Ishikawa (cell line): ENCODE data around the gene ELF3.

ENCODE experiments used
- CEBPB ChIP-seq: IDR thresholded peaks from 2 replicates; pipeline ENCODE4 v1.6.1; 2012
- CREB1 ChIP-seq: IDR thresholded peaks from 2 replicates; pipeline ENCODE4 v1.6.1; 2012; ENCODE audit warnings: low read depth
- EGR1 ChIP-seq: IDR thresholded peaks from 2 replicates; pipeline ENCODE4 v1.6.1; 2012
- EP300 ChIP-seq: IDR thresholded peaks from 2 replicates; pipeline ENCODE4 v1.6.1; 2012; ENCODE audit warnings: borderline replicate concordance
- FOXM1 ChIP-seq: IDR thresholded peaks from 2 replicates; pipeline ENCODE4 v1.6.1; 2012; ENCODE audit warnings: low read depth, borderline replicate concordance
- NFIC ChIP-seq: IDR thresholded peaks from 2 replicates; pipeline ENCODE4 v1.6.1; 2012
- RAD21 ChIP-seq: IDR thresholded peaks from 2 replicates; pipeline ENCODE4 v1.6.1; 2012; ENCODE audit warnings: low read depth
- REST ChIP-seq: IDR thresholded peaks from 2 replicates; pipeline ENCODE4 v1.6.1; 2012; ENCODE audit warnings: low read depth, mild to moderate bottlenecking
- TAF1 ChIP-seq: IDR thresholded peaks from 2 replicates; pipeline ENCODE4 v1.6.1; 2012; ENCODE audit warnings: low read depth, mild to moderate bottlenecking
- TCF12 ChIP-seq: IDR thresholded peaks from 2 replicates; pipeline ENCODE4 v1.6.1; 2012; ENCODE audit warnings: low read depth
- TEAD4 ChIP-seq: IDR thresholded peaks from 2 replicates; pipeline ENCODE4 v1.6.1; 2012
- YY1 ChIP-seq: IDR thresholded peaks from 2 replicates; pipeline ENCODE4 v1.6.1; 2012; ENCODE audit warnings: low read depth
- ZBTB7A ChIP-seq: IDR thresholded peaks from 2 replicates; pipeline ENCODE4 v1.6.1; 2012; ENCODE audit warnings: low read depth
- TF ChIP-seq, protein P1 (sequence below): IDR thresholded peaks from 2 replicates; pipeline ENCODE4 v1.6.1; 2012
- TF ChIP-seq, protein P2 (sequence below): IDR thresholded peaks from 2 replicates; pipeline ENCODE4 v1.6.1; 2012

Gene ELF3

GRCh38 chr1:202047977-202048376, 37.6 kb downstream of the ELF3 start:
- TF ChIP-seq NFIC (no peak), REST (no peak), RAD21 (no peak), FOXM1 (no peak), CREB1 (no peak), TEAD4 (no peak), ZBTB7A (no peak), TCF12 (no peak), EP300 (no peak), TAF1 (no peak), CEBPB (no peak), EGR1 (no peak), YY1 (no peak)
- TF ChIP-seq, protein P1, sequence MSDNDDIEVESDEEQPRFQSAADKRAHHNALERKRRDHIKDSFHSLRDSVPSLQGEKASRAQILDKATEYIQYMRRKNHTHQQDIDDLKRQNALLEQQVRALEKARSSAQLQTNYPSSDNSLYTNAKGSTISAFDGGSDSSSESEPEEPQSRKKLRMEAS, result no peak
- TF ChIP-seq, protein P2, sequence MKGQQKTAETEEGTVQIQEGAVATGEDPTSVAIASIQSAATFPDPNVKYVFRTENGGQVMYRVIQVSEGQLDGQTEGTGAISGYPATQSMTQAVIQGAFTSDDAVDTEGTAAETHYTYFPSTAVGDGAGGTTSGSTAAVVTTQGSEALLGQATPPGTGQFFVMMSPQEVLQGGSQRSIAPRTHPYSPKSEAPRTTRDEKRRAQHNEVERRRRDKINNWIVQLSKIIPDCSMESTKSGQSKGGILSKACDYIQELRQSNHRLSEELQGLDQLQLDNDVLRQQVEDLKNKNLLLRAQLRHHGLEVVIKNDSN, result no peak

DNA sequence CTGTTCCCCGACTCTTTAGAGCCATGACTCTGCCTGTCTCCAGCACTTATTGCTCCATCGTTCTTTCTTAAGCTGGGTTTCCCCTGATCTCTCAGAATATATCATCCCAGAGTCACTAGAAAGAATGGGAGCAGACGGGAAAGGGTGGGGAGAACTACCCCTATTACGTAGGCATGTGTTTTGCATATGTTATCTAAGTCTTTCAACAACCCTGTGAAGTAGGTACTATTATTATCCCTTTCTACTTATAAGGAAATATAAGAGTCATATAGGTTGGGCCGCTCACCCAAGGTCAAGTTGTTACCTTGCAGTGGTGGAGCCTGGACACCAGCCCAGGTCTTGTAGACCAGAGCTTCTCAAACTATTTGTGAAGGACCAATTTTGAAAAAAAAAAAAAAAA, 38.7 kb downstream of the ELF3 start:
- TF ChIP-seq, protein P1, result no peak
- no peak for TF ChIP-seq NFIC
- TF ChIP-seq FOXM1, result no peak
- no peak for TF ChIP-seq TCF12
- no peak for TF ChIP-seq ZBTB7A
- TF ChIP-seq YY1, result no peak
- TF ChIP-seq CREB1, result no peak
- TF ChIP-seq TAF1, result no peak
- no peak for TF ChIP-seq RAD21
- no peak for TF ChIP-seq REST
- TF ChIP-seq TEAD4, result no peak
- TF ChIP-seq EGR1, result no peak
- TF ChIP-seq, protein P2, result no peak
- no peak for TF ChIP-seq CEBPB
- TF ChIP-seq EP300, result no peak

DNA sequence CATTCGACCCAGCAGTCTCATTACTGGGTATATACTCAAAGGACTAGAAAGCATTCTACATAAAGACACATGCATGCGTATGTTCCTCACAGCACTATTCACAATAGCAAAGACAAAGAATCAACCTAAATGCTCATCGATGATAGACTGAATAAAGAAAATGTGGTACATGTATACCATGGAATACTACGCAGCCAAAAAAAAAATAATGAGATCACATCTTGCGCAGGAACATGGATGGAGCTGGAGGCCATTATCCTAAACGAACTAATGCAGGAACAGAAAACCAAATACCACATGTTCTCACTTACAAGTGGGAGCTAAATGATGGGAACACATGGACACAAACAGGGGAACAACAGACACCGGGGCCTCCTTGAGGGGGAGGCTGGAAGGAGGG, 43.7 kb downstream of the ELF3 start:
- TF ChIP-seq EGR1 (no peak), CREB1 (no peak), EP300 (no peak), TCF12 (no peak), REST (no peak), CEBPB (no peak), ZBTB7A (no peak), TAF1 (no peak)
- TF ChIP-seq, protein P1, result no peak

- TF ChIP-seq, protein P2, result no peak; the same call in 1 of the 2 replicates
- peak; percentile 66 for TF ChIP-seq TEAD4
- TF ChIP-seq YY1, result peak; percentile 65; the same call in 1 of the 2 replicates
- peak; percentile 75; the same call in 1 of the 2 replicates for TF ChIP-seq ZBTB7A
- peak; percentile 95 for TF ChIP-seq NFIC
- TF ChIP-seq RAD21, result peak; percentile 37; the same call in 1 of the 2 replicates
- TF ChIP-seq TAF1, result no peak
- TF ChIP-seq CEBPB, result no peak
- TF ChIP-seq, protein P1, result peak; percentile 53; the same call in 1 of the 2 replicates
- TF ChIP-seq TCF12, result peak; percentile 97
- no peak for TF ChIP-seq EGR1
- 0 out of 2 replicates have a peak, but pooled peaks have one; percentile 30 for TF ChIP-seq CREB1
- TF ChIP-seq FOXM1, result peak; percentile 88
- peak; percentile 95 for TF ChIP-seq EP300
- no peak for TF ChIP-seq REST
These were observed 46.4 kb downstream of the ELF3 start for GRCh38 chr1:202056644-202057334.
